HepG2 (cell line): Measurements from ENCODE around the gene MTO1. TPM values are rescaled to one million over a fixed set of nuclear protein-coding genes. Genes with fewer than 3 reads are reported as not detected.

Source experiments
- ATAC-seq: fragments of 200-7000 bp; cut with Tn5 transposase; 3 replicates; pipeline ENCODE4 v1.9.1; 2020; ENCODE audit warnings: mild to moderate bottlenecking, moderate library complexity
- BruUV-seq: library from RNA; stranded (reverse); fragments of 400-500 nt; replicated peaks from 2 replicates; lab custom pipeline; 2021; lab: Mats Ljungman, UMichigan
- CTCF ChIA-PET: fragments of 300-600 bp; formaldehyde crosslinking; extraction: SDS; loops from one replicate; lab custom pipeline; 2021; ENCODE audit warnings: low total read pairs, inconsistent platforms, low intra/inter-chr PET ratio; lab: Yijun Ruan, JAX
- POLR2A ChIA-PET: fragments of 350-600 bp; sonication (Branson Sonifier 250); formaldehyde crosslinking; loops from one replicate; lab custom pipeline; 2020; ENCODE audit warnings: antibody characterized with exemption, inconsistent platforms; lab: Yijun Ruan, JAX
- DNase-seq: peaks from one replicate; pipeline ENCODE4 v3.0.0-alpha.2; 2015; ENCODE audit warnings: low spot score
- FAIRE-seq: peaks from 3 replicates; lab custom pipeline; 2011; peaks lifted over from hg19 to GRCh38; lab: Jason Lieb, UNC
- H2AFZ ChIP-seq: one replicate; pipeline ENCODE4 v1.6.1; 2011; ENCODE audit warnings: low read length, inconsistent platforms
- H3K27ac ChIP-seq: fragments of 300-600 bp; 3 replicates; pipeline ENCODE4 v1.8.0; 2011; ENCODE audit warnings: mixed run types, mild to moderate bottlenecking, mixed read lengths, low read length, inconsistent platforms; ENCODE audit not compliant: insufficient read depth; ENCODE audit errors: extremely low read length
- H3K27me3 ChIP-seq, 2 experiments: fragments of 200-600 bp in 1 of 2; 2 replicates in 1 of 2; 3 replicates in 1 of 2; pipeline versions ENCODE4 v1.6.0 to v1.8.0; 2011; ENCODE audit warnings: low read length in 2 of 2, mild to moderate bottlenecking in 2 of 2, moderate library complexity in 2 of 2, inconsistent platforms in 1 of 2; ENCODE audit not compliant: insufficient read depth in 2 of 2, control insufficient read depth in 1 of 2
- H3K36me3 ChIP-seq, 2 experiments: fragments of 200-600 bp in 1 of 2; replicated peaks in 1 of 2; 2 replicates in 1 of 2; 3 replicates in 1 of 2; pipeline versions ENCODE4 v1.5.1 to v1.8.0; 2011; ENCODE audit warnings: low read length in 2 of 2, inconsistent platforms in 1 of 2; ENCODE audit not compliant: insufficient read depth in 2 of 2, control insufficient read depth in 1 of 2
- H3K4me1 ChIP-seq: 2 replicates; pipeline ENCODE4 v1.5.1; 2012; ENCODE audit warnings: low read length, inconsistent platforms; ENCODE audit not compliant: insufficient read depth
- H3K4me2 ChIP-seq: 2 replicates; pipeline ENCODE4 v1.6.0; 2011; ENCODE audit warnings: low read depth, low read length, inconsistent platforms
- H3K4me3 ChIP-seq, 3 experiments: fragments of 200-600 bp in 1 of 3; sonication (generic), shearing (Covaris generic) in 1 of 3; replicated peaks in 1 of 3; 2 replicates each; pipeline ENCODE4 v1.5.1; 2011 to 2016; ENCODE audit warnings: low read length in 3 of 3, inconsistent platforms in 2 of 3, low read depth in 2 of 3, mild to moderate bottlenecking in 2 of 3, control low read depth in 1 of 3, mixed read lengths in 1 of 3; ENCODE audit not compliant: insufficient read depth in 1 of 3
- H3K79me2 ChIP-seq: one replicate; pipeline ENCODE4 v1.6.1; 2011; ENCODE audit warnings: low read length, inconsistent platforms; ENCODE audit not compliant: insufficient read depth
- H3K9ac ChIP-seq: 2 replicates; pipeline ENCODE4 v1.6.0; 2011; ENCODE audit warnings: mild to moderate bottlenecking, low read depth, low read length, inconsistent platforms; ENCODE audit not compliant: insufficient read depth
- H3K9me3 ChIP-seq: 2 replicates; pipeline ENCODE4 v1.5.1; 2012; ENCODE audit warnings: mild to moderate bottlenecking, low read length
- H4K20me1 ChIP-seq: 2 replicates; pipeline ENCODE4 v1.6.0; 2011; ENCODE audit warnings: inconsistent platforms, mild to moderate bottlenecking, low read length, moderate library complexity; ENCODE audit not compliant: insufficient read depth
- BCL6 ChIP-seq: IDR thresholded peaks from 2 replicates; pipeline ENCODE4 v1.6.1; 2016; ENCODE audit warnings: missing genetic modification reagents, missing compliant biosample characterization
- ERF ChIP-seq: IDR thresholded peaks from 2 replicates; pipeline ENCODE4 v1.6.1; 2018; ENCODE audit warnings: missing biosample characterization, missing genetic modification reagents
- FOXA3 ChIP-seq: IDR thresholded peaks from 2 replicates; pipeline ENCODE4 v1.6.1; 2016; ENCODE audit warnings: missing genetic modification reagents, missing compliant biosample characterization
- HCFC1 ChIP-seq: fragments of 150-350 bp; IDR thresholded peaks from 2 replicates; pipeline ENCODE4 v1.6.1; 2014; ENCODE audit warnings: low read depth, low read length
- HNF4A ChIP-seq: sonication (generic); formaldehyde crosslinking; IDR thresholded peaks from 2 replicates; pipeline ENCODE4 v1.4.0; 2020; ENCODE audit warnings: missing genetic modification reagents
- NR3C1 ChIP-seq: sonication (generic); formaldehyde crosslinking; IDR thresholded peaks from 2 replicates; pipeline ENCODE4 v1.4.0; 2020; ENCODE audit warnings: missing genetic modification reagents
- PCBP1 ChIP-seq: fragments of 200-400 bp; formaldehyde crosslinking; IDR thresholded peaks from 2 replicates; pipeline ENCODE4 v1.6.1; 2017; ENCODE audit warnings: mild to moderate bottlenecking, low read depth, low read length, borderline replicate concordance
- RFX1 ChIP-seq: fragments of 450-650 bp; IDR thresholded peaks from 2 replicates; pipeline ENCODE4 v1.6.1; 2017
- SOX6 ChIP-seq, 2 experiments: fragments of 450-650 bp in 1 of 2; sonication (generic) in 1 of 2; formaldehyde crosslinking in 1 of 2; IDR thresholded peaks; 2 replicates each; pipeline versions ENCODE4 v1.4.0 to v1.6.1; 2017 to 2020; ENCODE audit warnings: antibody characterized with exemption in 1 of 2, mild to moderate bottlenecking in 1 of 2, missing genetic modification reagents in 1 of 2
- ZMYM2 ChIP-seq: sonication (generic); formaldehyde crosslinking; IDR thresholded peaks from 2 replicates; pipeline ENCODE4 v1.8.0; 2022; ENCODE audit warnings: mild to moderate bottlenecking, missing genetic modification reagents
- ZNF264 ChIP-seq: sonication (generic); formaldehyde crosslinking; IDR thresholded peaks from 2 replicates; pipeline ENCODE4 v1.4.0; 2020; ENCODE audit warnings: missing genetic modification reagents
- ZNF558 ChIP-seq: sonication (generic); formaldehyde crosslinking; IDR thresholded peaks from 2 replicates; pipeline ENCODE4 v1.9.0; 2022; ENCODE audit warnings: mild to moderate bottlenecking, missing genetic modification reagents, borderline replicate concordance
- ZNF567 ChIP-seq: sonication (generic); formaldehyde crosslinking; IDR thresholded peaks from 2 replicates; pipeline ENCODE4 v1.8.1; 2023; ENCODE audit warnings: mild to moderate bottlenecking, missing genetic modification reagents, borderline replicate concordance
- ZNF768 ChIP-seq: sonication (generic); formaldehyde crosslinking; IDR thresholded peaks from 2 replicates; pipeline ENCODE4 v1.4.0; 2020; ENCODE audit warnings: missing genetic modification reagents
- WGBS: methylation state at CpG from one replicate; pipeline ENCODE4 v1.1.6; 2017; ENCODE audit warnings: low lambda C conversion rate; 5-methylcytosine and 5-hydroxymethylcytosine counted together
- in situ Hi-C: cut with HindIII; loops from 2 replicates; pipeline ENCODE4 v1.10.0; 2017; ENCODE audit warnings: low pct_unique_long_range_greater_than_20kb; ENCODE audit not compliant: extremely low pct_ligation_motif_present
- intact Hi-C: fragments of 100-400 bp; cut with micrococcal nuclease; formaldehyde crosslinking; loops from one replicate; pipeline ENCODE4 v1.10.0; 2022; ENCODE audit not compliant: unreplicated experiment
- polyA plus RNA-seq, 8 experiments: library from polyadenylated mRNA; depleted of rRNA in 3 of 8; stranded (reverse) in 7 of 8; unstranded in 1 of 8; fragments of >200 nt; fragmentation: Illumina TruSeq in 4 of 8; extraction: Trizol in 4 of 8; gene quantifications; 2 replicates each; pipeline versions ENCODE4 v1.2.1 to v1.2.3, GENCODE V29; 2011 to 2016; ENCODE audit warnings: low read depth in 4 of 8, missing spikeins in 1 of 8, mixed read lengths in 1 of 8; ENCODE audit not compliant: insufficient read depth in 1 of 8
- total RNA-seq, 5 experiments: library from RNA; depleted of rRNA; stranded (reverse); fragments of >200 nt; fragmentation: Illumina TruSeq; extraction: Trizol; gene quantifications; 2 replicates each; pipeline ENCODE4 v1.2.3, GENCODE V29; 2016; ENCODE audit warnings: low read depth in 1 of 5
- TF ChIP-seq, protein P1 (sequence below): sonication (generic); formaldehyde crosslinking; IDR thresholded peaks from 2 replicates; pipeline ENCODE4 v1.8.0; 2022; ENCODE audit warnings: mild to moderate bottlenecking, missing genetic modification reagents, moderate library complexity
- TF ChIP-seq, protein P2 (sequence below): sonication (generic); formaldehyde crosslinking; IDR thresholded peaks from 2 replicates; pipeline ENCODE4 v1.5.0; 2020; ENCODE audit warnings: mild to moderate bottlenecking, missing genetic modification reagents, borderline replicate concordance
- TF ChIP-seq, protein P3 (sequence below): sonication (generic); formaldehyde crosslinking; IDR thresholded peaks from 2 replicates; pipeline ENCODE4 v1.5.0; 2020; ENCODE audit warnings: mild to moderate bottlenecking, low read depth, missing genetic modification reagents, borderline replicate concordance

Gene MTO1
- total and polyA plus RNA-seq, 2 of the 13 experiments (the other 11 are each of a cell fraction or from before 2014, with no cell fraction given), result 21.1 to 45.3 TPM

DNA sequence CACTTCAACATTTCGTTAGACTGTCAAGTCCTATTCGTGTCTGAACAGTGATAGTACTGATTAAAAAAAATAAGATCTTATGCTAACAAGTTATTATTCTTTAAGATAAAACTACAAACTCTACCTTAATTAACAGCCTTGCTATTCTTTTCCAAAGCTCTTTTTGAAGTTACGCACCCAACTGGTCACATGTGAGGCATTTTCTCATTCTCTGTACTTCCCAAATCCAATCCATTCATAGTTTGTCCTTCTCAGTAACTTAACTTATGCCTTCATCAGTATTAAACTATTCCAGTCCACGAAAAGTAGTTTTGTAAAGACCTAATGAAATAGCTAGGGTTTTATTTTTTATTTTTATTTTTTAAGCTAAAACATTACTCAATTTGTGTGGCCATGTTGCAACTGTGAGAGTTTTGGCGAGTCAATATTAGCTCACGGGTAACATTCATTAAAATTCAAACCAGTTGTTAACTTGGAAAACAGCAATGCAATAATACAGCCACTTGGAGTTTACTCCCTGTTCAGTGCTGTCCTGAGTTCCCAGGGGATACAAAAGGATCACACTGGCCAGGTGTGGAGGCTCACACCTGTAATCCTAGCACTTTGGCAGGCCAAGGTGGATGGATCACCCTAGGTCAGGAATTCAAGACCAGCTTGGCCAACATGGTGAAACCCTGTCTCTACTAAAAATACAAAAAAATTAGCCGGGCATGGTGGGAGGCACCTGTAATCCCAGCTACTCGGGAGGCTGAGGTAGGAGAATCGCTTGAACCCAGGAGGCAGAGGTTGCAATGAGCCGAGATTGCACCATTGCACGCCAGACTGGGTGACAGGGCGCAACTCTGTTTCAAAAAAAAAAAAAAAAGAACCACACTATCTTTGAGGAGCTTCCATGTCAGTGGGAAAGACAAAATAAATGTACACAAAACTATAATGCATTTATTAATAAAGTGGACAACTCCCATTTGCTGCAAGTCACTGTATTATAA lies 87.2 kb downstream of the MTO1 start:
- no TSS peak for BruUV-seq
- Histone ChIP-seq H3K27ac (peak overlapping the region; percentile 45), H3K27me3 (no peaks in the 10 kb centered on the region), H2AFZ (no peak overlapping the region), H3K4me3 (no peak overlapping the region), H4K20me1 (no peaks in the 10 kb centered on the region), H3K4me2 (peak overlapping the region; percentile 67), H3K9me3 (no peaks in the 10 kb centered on the region), H3K4me1 (peaks cover 22% of the 10 kb centered on the region), H3K9ac (no peak overlapping the region), H3K79me2 (no peaks in the 10 kb centered on the region), H3K36me3 (no peaks in the 10 kb centered on the region)
- WGBS, result 25% methylated on average over 12 of the region's 12 CpGs
- peak; percentile 52 for DNase-seq
- POLR2A ChIA-PET, result interaction anchor here (0.8 to 3.0 kb wide), 7 partner anchors 11 to 32 kb away, joined by 3 to 26 read pairs (median 12); partner anchors contain the start of gene EEF1A1
- peak; percentile 87 for FAIRE-seq
- intact Hi-C loops (no loop called here), in situ Hi-C loops (no loop called here)
- CTCF ChIA-PET, result no interaction called here
- peak; percentile 93 for ATAC-seq
- TF ChIP-seq FOXA3 (CRISPR knock-in tag), result peak; percentile 40; the same call in 1 of the 2 replicates
- TF ChIP-seq RFX1, result no peak
- TF ChIP-seq, protein P1, sequence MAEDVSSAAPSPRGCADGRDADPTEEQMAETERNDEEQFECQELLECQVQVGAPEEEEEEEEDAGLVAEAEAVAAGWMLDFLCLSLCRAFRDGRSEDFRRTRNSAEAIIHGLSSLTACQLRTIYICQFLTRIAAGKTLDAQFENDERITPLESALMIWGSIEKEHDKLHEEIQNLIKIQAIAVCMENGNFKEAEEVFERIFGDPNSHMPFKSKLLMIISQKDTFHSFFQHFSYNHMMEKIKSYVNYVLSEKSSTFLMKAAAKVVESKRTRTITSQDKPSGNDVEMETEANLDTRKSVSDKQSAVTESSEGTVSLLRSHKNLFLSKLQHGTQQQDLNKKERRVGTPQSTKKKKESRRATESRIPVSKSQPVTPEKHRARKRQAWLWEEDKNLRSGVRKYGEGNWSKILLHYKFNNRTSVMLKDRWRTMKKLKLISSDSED, result no peak
- TF ChIP-seq ZMYM2 (CRISPR knock-in tag), result 0 out of 2 replicates have a peak, but pooled peaks have one; percentile 19
- no peak for TF ChIP-seq ERF
- no peak for TF ChIP-seq PCBP1
- no peak for TF ChIP-seq NR3C1 (CRISPR knock-in tag)
- no peak for TF ChIP-seq ZNF768 (CRISPR knock-in tag)
- TF ChIP-seq ZNF264 (CRISPR knock-in tag), result 0 out of 2 replicates have a peak, but pooled peaks have one; percentile 41
- peak; percentile 47 for TF ChIP-seq HNF4A (CRISPR knock-in tag)
- TF ChIP-seq, protein P2, sequence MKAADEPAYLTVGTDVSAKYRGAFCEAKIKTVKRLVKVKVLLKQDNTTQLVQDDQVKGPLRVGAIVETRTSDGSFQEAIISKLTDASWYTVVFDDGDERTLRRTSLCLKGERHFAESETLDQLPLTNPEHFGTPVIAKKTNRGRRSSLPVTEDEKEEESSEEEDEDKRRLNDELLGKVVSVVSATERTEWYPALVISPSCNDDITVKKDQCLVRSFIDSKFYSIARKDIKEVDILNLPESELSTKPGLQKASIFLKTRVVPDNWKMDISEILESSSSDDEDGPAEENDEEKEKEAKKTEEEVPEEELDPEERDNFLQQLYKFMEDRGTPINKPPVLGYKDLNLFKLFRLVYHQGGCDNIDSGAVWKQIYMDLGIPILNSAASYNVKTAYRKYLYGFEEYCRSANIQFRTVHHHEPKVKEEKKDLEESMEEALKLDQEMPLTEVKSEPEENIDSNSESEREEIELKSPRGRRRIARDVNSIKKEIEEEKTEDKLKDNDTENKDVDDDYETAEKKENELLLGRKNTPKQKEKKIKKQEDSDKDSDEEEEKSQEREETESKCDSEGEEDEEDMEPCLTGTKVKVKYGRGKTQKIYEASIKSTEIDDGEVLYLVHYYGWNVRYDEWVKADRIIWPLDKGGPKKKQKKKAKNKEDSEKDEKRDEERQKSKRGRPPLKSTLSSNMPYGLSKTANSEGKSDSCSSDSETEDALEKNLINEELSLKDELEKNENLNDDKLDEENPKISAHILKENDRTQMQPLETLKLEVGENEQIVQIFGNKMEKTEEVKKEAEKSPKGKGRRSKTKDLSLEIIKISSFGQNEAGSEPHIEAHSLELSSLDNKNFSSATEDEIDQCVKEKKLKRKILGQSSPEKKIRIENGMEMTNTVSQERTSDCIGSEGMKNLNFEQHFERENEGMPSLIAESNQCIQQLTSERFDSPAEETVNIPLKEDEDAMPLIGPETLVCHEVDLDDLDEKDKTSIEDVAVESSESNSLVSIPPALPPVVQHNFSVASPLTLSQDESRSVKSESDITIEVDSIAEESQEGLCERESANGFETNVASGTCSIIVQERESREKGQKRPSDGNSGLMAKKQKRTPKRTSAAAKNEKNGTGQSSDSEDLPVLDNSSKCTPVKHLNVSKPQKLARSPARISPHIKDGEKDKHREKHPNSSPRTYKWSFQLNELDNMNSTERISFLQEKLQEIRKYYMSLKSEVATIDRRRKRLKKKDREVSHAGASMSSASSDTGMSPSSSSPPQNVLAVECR (CRISPR knock-in tag), result no peak
- no peak for TF ChIP-seq HCFC1
- no peak for TF ChIP-seq ZNF558 (CRISPR knock-in tag)
- TF ChIP-seq SOX6 (IDR thresholded peaks at IDR 0.05), result no peak
- TF ChIP-seq SOX6 (CRISPR knock-in tag; IDR thresholded peaks at IDR 0.05), result peak; percentile 60; the same call in 1 of the 2 replicates
- no peak for TF ChIP-seq ZNF567 (CRISPR knock-in tag)
- 0 out of 2 replicates have a peak, but pooled peaks have one; percentile 17 for TF ChIP-seq BCL6 (CRISPR knock-in tag)
- TF ChIP-seq, protein P3, sequence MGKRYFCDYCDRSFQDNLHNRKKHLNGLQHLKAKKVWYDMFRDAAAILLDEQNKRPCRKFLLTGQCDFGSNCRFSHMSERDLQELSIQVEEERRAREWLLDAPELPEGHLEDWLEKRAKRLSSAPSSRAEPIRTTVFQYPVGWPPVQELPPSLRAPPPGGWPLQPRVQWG (CRISPR knock-in tag), result no peak
